SK-N-SH treated with all-trans-retinoic acid at 6 μM for 48 hours (cell line): ENCODE results near the gene ARL15.

Experiments used
- ATAC-seq: fragments of 200-7000 bp; cut with Tn5 transposase; 3 replicates; pipeline ENCODE4 v1.9.1; 2020; ENCODE audit warnings: mild to moderate bottlenecking, moderate library complexity
- ARNTL ChIP-seq: fragments of 450-650 bp; formaldehyde crosslinking; IDR thresholded peaks from 2 replicates; pipeline ENCODE4 v1.5.0; 2020; ENCODE audit warnings: low read depth, mild to moderate bottlenecking, moderate library complexity, borderline replicate concordance
- BACH2 ChIP-seq: fragments of 250-450 bp; sonication (Bioruptor Pico); IDR thresholded peaks from 2 replicates; pipeline ENCODE4 v1.9.0; 2021; ENCODE audit warnings: mild to moderate bottlenecking, borderline replicate concordance
- CSDC2 ChIP-seq: fragments of 250-450 bp; sonication (Bioruptor Pico); IDR thresholded peaks from 2 replicates; pipeline ENCODE4 v1.5.0; 2020; ENCODE audit warnings: mild to moderate bottlenecking, moderate library complexity
- ESRRG ChIP-seq: fragments of 250-450 bp; sonication (Bioruptor Pico); IDR thresholded peaks from 2 replicates; pipeline ENCODE4 v1.6.1; 2021; ENCODE audit warnings: mild to moderate bottlenecking
- GLIS3 ChIP-seq: fragments of 250-450 bp; sonication (Bioruptor Pico); IDR thresholded peaks from 2 replicates; pipeline ENCODE4 v1.5.0; 2020; ENCODE audit warnings: mild to moderate bottlenecking, moderate library complexity
- ISL1 ChIP-seq: fragments of 250-450 bp; sonication (Bioruptor Pico); IDR thresholded peaks from 2 replicates; pipeline ENCODE4 v2.1.2; 2022; ENCODE audit warnings: mild to moderate bottlenecking, moderate library complexity
- OSR1 ChIP-seq: fragments of 250-450 bp; sonication (Bioruptor Pico); IDR thresholded peaks from 2 replicates; pipeline ENCODE4 v1.8.0; 2022; ENCODE audit warnings: moderate library complexity, mild to moderate bottlenecking, inconsistent platforms
- PPARA ChIP-seq: fragments of 250-450 bp; sonication (Bioruptor Pico); IDR thresholded peaks from 2 replicates; pipeline ENCODE4 v1.5.0; 2020; ENCODE audit warnings: mild to moderate bottlenecking, borderline replicate concordance
- RARB ChIP-seq: fragments of 250-450 bp; sonication (Bioruptor Pico); IDR thresholded peaks from 2 replicates; pipeline ENCODE4 v1.8.0; 2021; ENCODE audit warnings: mild to moderate bottlenecking, moderate library complexity
- SNAI2 ChIP-seq: fragments of 250-450 bp; sonication (Bioruptor Pico); IDR thresholded peaks from 2 replicates; pipeline ENCODE4 v1.5.0; 2020; ENCODE audit warnings: mild to moderate bottlenecking, moderate library complexity
- TCF4 ChIP-seq: fragments of 250-450 bp; sonication (Bioruptor Pico); IDR thresholded peaks from 2 replicates; pipeline ENCODE4 v1.8.0; 2021; ENCODE audit warnings: mild to moderate bottlenecking, moderate library complexity, borderline replicate concordance
- TOX ChIP-seq: fragments of 250-450 bp; sonication (Bioruptor Pico); IDR thresholded peaks from 2 replicates; pipeline ENCODE4 v1.8.0; 2021; ENCODE audit warnings: mild to moderate bottlenecking, moderate library complexity, borderline replicate concordance
- ZC3H10 ChIP-seq: fragments of 250-450 bp; sonication (Bioruptor Pico); IDR thresholded peaks from 2 replicates; pipeline ENCODE4 v1.5.1; 2021; ENCODE audit warnings: mild to moderate bottlenecking, moderate library complexity
- ZFP30 ChIP-seq: fragments of 450-650 bp; formaldehyde crosslinking; IDR thresholded peaks from 2 replicates; pipeline ENCODE4 v1.5.0; 2022; ENCODE audit warnings: mild to moderate bottlenecking, moderate library complexity
- ZNF70 ChIP-seq: fragments of 450-650 bp; formaldehyde crosslinking; IDR thresholded peaks from 2 replicates; pipeline ENCODE4 v1.5.0; 2020; ENCODE audit warnings: mild to moderate bottlenecking, moderate library complexity
- ZNF8 ChIP-seq: fragments of 450-650 bp; formaldehyde crosslinking; IDR thresholded peaks from 2 replicates; pipeline ENCODE4 v1.5.0; 2020; ENCODE audit warnings: mild to moderate bottlenecking, moderate library complexity
- TF ChIP-seq, protein P1 (sequence below): fragments of 250-450 bp; sonication (Bioruptor Pico); IDR thresholded peaks from 2 replicates; pipeline ENCODE4 v1.8.0; 2020; ENCODE audit warnings: mild to moderate bottlenecking, moderate library complexity, borderline replicate concordance
- TF ChIP-seq, protein P2 (sequence below): fragments of 250-450 bp; sonication (Bioruptor Pico); IDR thresholded peaks from 2 replicates; pipeline ENCODE4 v1.5.1; 2021; ENCODE audit warnings: mild to moderate bottlenecking, moderate library complexity
- TF ChIP-seq, protein P3 (sequence below): fragments of 250-450 bp; sonication (Bioruptor Pico); IDR thresholded peaks from 2 replicates; pipeline ENCODE4 v1.5.1; 2020; ENCODE audit warnings: low read depth, mild to moderate bottlenecking, moderate library complexity
- TF ChIP-seq, protein P4 (sequence below): fragments of 250-450 bp; sonication (Bioruptor Pico); IDR thresholded peaks from 2 replicates; pipeline ENCODE4 v1.5.0; 2020; ENCODE audit warnings: mild to moderate bottlenecking, moderate library complexity
- TF ChIP-seq, protein P5 (sequence below): fragments of 250-450 bp; sonication (Bioruptor Pico); IDR thresholded peaks from 2 replicates; pipeline ENCODE4 v1.8.0; 2021; ENCODE audit warnings: low read depth, mild to moderate bottlenecking, moderate library complexity, borderline replicate concordance

ARL15 gene

DNA sequence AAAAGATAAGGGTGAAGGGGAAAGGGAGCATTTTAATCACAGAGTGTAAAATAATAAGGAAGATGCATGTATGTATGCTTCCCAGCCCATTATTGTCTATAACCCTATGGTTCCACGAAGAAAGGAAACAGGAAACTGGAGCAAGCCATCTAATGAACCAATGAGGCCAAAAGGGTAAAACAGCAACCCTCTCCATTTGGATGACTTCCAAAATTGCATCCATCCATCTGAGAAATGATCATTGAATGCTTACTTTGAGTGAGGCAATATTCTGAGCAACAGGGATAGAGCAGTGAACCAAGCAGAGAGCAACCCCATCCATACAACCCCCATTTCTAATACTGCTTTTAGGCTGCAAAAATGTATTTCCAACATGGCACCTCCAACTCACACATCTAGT, 46.9 kb downstream of the ARL15 start:
- no peak for ATAC-seq
- no peak for TF ChIP-seq ZNF70 (CRISPR knock-in tag)
- TF ChIP-seq, protein P1, sequence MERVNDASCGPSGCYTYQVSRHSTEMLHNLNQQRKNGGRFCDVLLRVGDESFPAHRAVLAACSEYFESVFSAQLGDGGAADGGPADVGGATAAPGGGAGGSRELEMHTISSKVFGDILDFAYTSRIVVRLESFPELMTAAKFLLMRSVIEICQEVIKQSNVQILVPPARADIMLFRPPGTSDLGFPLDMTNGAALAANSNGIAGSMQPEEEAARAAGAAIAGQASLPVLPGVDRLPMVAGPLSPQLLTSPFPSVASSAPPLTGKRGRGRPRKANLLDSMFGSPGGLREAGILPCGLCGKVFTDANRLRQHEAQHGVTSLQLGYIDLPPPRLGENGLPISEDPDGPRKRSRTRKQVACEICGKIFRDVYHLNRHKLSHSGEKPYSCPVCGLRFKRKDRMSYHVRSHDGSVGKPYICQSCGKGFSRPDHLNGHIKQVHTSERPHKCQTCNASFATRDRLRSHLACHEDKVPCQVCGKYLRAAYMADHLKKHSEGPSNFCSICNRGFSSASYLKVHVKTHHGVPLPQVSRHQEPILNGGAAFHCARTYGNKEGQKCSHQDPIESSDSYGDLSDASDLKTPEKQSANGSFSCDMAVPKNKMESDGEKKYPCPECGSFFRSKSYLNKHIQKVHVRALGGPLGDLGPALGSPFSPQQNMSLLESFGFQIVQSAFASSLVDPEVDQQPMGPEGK = no peak

DNA sequence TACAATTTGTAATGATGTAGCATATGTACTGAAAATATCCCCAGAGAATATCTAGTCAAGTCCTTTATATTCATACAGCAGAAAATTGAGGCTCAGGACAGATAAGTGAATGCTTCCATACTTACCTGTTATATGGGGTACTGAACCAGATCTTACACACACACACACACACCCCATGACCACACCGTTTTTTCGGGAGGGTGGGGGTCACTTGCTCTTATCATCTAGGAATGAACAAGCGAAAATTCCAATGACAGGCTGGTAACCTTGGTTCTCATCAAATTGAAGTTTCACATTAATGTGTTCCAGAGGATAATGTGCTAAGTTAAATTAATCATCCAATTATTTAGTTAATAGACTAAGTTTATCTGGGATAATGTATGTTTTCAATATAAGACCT, 48.8 kb downstream of the ARL15 start:
- ATAC-seq = no peak
- TF ChIP-seq ISL1 (CRISPR knock-in tag) = no peak
- no peak for TF ChIP-seq BACH2 (CRISPR knock-in tag)
- TF ChIP-seq OSR1 (CRISPR knock-in tag) = no peak
- TF ChIP-seq ZFP30 (CRISPR knock-in tag) = no peak
- TF ChIP-seq ESRRG (CRISPR knock-in tag) = no peak
- TF ChIP-seq PPARA (CRISPR knock-in tag) = no peak
- TF ChIP-seq, protein P1 = no peak
- TF ChIP-seq, protein P2, sequence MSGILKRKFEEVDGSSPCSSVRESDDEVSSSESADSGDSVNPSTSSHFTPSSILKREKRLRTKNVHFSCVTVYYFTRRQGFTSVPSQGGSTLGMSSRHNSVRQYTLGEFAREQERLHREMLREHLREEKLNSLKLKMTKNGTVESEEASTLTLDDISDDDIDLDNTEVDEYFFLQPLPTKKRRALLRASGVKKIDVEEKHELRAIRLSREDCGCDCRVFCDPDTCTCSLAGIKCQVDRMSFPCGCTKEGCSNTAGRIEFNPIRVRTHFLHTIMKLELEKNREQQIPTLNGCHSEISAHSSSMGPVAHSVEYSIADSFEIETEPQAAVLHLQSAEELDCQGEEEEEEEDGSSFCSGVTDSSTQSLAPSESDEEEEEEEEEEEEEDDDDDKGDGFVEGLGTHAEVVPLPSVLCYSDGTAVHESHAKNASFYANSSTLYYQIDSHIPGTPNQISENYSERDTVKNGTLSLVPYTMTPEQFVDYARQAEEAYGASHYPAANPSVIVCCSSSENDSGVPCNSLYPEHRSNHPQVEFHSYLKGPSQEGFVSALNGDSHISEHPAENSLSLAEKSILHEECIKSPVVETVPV (CRISPR knock-in tag) = no peak
- no peak for TF ChIP-seq SNAI2 (CRISPR knock-in tag)
- TF ChIP-seq ZNF70 (CRISPR knock-in tag) = no peak
- TF ChIP-seq RARB (CRISPR knock-in tag) = no peak
- TF ChIP-seq GLIS3 (CRISPR knock-in tag) = no peak
- TF ChIP-seq TOX (CRISPR knock-in tag) = no peak
- no peak for TF ChIP-seq ZNF8 (CRISPR knock-in tag)
- no peak for TF ChIP-seq ZC3H10 (CRISPR knock-in tag)

DNA sequence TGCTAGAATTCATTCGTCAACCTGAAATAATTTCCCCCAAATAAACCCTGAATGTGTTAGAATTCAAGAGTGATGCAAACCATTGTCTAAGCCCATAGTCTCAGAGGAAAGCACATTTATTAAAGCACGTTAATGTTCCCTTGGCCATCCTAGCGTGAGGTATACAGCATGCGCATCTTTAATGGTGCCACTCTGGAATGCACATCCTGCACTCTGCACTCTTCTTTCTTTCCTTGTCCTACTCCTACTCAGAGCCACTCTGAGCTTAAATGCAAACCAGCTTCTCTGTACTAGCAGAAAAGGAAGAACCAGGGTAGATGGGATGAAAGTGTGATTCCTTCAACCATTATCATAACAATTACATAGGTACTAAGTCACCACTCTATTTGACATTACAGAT, 50.4 kb downstream of the ARL15 start:
- no peak for ATAC-seq
- TF ChIP-seq CSDC2 (CRISPR knock-in tag) = no peak
- TF ChIP-seq, protein P3, sequence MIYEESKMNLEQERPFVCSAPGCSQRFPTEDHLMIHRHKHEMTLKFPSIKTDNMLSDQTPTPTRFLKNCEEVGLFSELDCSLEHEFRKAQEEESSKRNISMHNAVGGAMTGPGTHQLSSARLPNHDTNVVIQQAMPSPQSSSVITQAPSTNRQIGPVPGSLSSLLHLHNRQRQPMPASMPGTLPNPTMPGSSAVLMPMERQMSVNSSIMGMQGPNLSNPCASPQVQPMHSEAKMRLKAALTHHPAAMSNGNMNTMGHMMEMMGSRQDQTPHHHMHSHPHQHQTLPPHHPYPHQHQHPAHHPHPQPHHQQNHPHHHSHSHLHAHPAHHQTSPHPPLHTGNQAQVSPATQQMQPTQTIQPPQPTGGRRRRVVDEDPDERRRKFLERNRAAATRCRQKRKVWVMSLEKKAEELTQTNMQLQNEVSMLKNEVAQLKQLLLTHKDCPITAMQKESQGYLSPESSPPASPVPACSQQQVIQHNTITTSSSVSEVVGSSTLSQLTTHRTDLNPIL (CRISPR knock-in tag) = no peak
- TF ChIP-seq ZC3H10 (CRISPR knock-in tag) = no peak
- TF ChIP-seq, protein P4, sequence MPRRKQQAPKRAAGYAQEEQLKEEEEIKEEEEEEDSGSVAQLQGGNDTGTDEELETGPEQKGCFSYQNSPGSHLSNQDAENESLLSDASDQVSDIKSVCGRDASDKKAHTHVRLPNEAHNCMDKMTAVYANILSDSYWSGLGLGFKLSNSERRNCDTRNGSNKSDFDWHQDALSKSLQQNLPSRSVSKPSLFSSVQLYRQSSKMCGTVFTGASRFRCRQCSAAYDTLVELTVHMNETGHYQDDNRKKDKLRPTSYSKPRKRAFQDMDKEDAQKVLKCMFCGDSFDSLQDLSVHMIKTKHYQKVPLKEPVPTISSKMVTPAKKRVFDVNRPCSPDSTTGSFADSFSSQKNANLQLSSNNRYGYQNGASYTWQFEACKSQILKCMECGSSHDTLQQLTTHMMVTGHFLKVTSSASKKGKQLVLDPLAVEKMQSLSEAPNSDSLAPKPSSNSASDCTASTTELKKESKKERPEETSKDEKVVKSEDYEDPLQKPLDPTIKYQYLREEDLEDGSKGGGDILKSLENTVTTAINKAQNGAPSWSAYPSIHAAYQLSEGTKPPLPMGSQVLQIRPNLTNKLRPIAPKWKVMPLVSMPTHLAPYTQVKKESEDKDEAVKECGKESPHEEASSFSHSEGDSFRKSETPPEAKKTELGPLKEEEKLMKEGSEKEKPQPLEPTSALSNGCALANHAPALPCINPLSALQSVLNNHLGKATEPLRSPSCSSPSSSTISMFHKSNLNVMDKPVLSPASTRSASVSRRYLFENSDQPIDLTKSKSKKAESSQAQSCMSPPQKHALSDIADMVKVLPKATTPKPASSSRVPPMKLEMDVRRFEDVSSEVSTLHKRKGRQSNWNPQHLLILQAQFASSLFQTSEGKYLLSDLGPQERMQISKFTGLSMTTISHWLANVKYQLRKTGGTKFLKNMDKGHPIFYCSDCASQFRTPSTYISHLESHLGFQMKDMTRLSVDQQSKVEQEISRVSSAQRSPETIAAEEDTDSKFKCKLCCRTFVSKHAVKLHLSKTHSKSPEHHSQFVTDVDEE (CRISPR knock-in tag) = no peak
- no peak for TF ChIP-seq ZFP30 (CRISPR knock-in tag)
- TF ChIP-seq PPARA (CRISPR knock-in tag) = no peak
- TF ChIP-seq ARNTL (CRISPR knock-in tag) = no peak
- TF ChIP-seq, protein P5, sequence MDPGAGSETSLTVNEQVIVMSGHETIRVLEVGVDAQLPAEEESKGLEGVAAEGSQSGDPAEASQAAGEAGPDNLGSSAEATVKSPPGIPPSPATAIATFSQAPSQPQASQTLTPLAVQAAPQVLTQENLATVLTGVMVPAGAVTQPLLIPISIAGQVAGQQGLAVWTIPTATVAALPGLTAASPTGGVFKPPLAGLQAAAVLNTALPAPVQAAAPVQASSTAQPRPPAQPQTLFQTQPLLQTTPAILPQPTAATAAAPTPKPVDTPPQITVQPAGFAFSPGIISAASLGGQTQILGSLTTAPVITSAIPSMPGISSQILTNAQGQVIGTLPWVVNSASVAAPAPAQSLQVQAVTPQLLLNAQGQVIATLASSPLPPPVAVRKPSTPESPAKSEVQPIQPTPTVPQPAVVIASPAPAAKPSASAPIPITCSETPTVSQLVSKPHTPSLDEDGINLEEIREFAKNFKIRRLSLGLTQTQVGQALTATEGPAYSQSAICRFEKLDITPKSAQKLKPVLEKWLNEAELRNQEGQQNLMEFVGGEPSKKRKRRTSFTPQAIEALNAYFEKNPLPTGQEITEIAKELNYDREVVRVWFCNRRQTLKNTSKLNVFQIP (CRISPR knock-in tag) = no peak
- TF ChIP-seq ESRRG (CRISPR knock-in tag) = no peak
- no peak for TF ChIP-seq BACH2 (CRISPR knock-in tag)
- TF ChIP-seq ZNF70 (CRISPR knock-in tag) = no peak
- TF ChIP-seq, protein P2 (CRISPR knock-in tag) = no peak
- no peak for TF ChIP-seq TCF4 (CRISPR knock-in tag)
